Breast epithelium (tissue), 4 donors: Measurements from ENCODE around the gene RINT1. TPM values are rescaled to one million over a fixed set of nuclear protein-coding genes. Genes with fewer than 3 reads are reported as not detected.

Experiments used
- DNase-seq, 2 donors: peaks; one replicate each; pipeline ENCODE4 v3.0.0-alpha.2; 2019; ENCODE audit warnings: low spot score in 2 of 2
- H3K27ac ChIP-seq, 2 donors: fragments of 200-600 bp; sonication (generic) in 1 of 2; one replicate each; pipeline ENCODE4 v1.5.1; 2016 to 2019; ENCODE audit warnings: mild to moderate bottlenecking in 1 of 2
- H3K27me3 ChIP-seq, 2 donors: fragments of 200-600 bp; sonication (generic) in 1 of 2; one replicate each; pipeline versions ENCODE4 v1.5.1 to v1.6.0; 2017 to 2019; ENCODE audit warnings: control low read depth in 1 of 2, mild to moderate bottlenecking in 1 of 2
- H3K36me3 ChIP-seq: fragments of 200-600 bp; one replicate; pipeline ENCODE4 v1.5.1; 2019
- H3K4me1 ChIP-seq, 2 donors: fragments of 200-600 bp; sonication (generic); one replicate each; pipeline ENCODE4 v1.5.1; 2016 to 2019; ENCODE audit warnings: control low read depth in 1 of 2
- H3K4me3 ChIP-seq, 3 donors: fragments of 200-600 bp; sonication (generic); 1 replicate in 2 of 3; 2 replicates in 1 of 3; pipeline ENCODE4 v1.5.1; 2016 to 2019; ENCODE audit warnings: mild to moderate bottlenecking in 3 of 3, moderate library complexity in 2 of 3
- H3K9me3 ChIP-seq, 2 donors: fragments of 200-600 bp; sonication (generic) in 1 of 2; one replicate each; pipeline ENCODE4 v1.5.1; 2016 to 2019; ENCODE audit warnings: control low read depth in 1 of 2
- CTCF ChIP-seq, 3 donors: fragments of 450-650 bp; IDR thresholded peaks; one replicate each; pipeline ENCODE4 v1.5.1; 2016 to 2017; ENCODE audit warnings: antibody characterized with exemption in 3 of 3, mild to moderate bottlenecking in 3 of 3, moderate library complexity in 3 of 3
- POLR2A ChIP-seq: fragments of 450-650 bp; IDR thresholded peaks from one replicate; pipeline ENCODE4 v1.6.1; 2016; ENCODE audit warnings: antibody characterized with exemption, mild to moderate bottlenecking, moderate library complexity
- POLR2AphosphoS5 ChIP-seq, 3 donors: sonication (generic); formaldehyde crosslinking; IDR thresholded peaks; one replicate each; pipeline ENCODE4 v1.6.1; 2017; ENCODE audit warnings: antibody characterized with exemption in 3 of 3
- intact Hi-C: fragments of 100-400 bp; cut with DNase I; formaldehyde crosslinking; loops from one replicate; pipeline ENCODE4 v1.15.1; 2023; ENCODE audit warnings: low total_unique reads
- total RNA-seq, 3 donors: library from RNA; depleted of rRNA; stranded (reverse); fragments of >200 nt; gene quantifications; one replicate each; pipeline ENCODE4 v1.1.0, GENCODE V29; 2016

Gene RINT1
- total RNA-seq, 3 donors from 2014 or later, result 15.7 to 19.9 (median 17.7) TPM

GRCh38 chr7:105565190-105565589, 33.2 kb downstream of the RINT1 start:
- no peak overlapping the region for H3K4me3 ChIP-seq
- no peaks in the 10 kb centered on the region for H3K9me3 ChIP-seq
- no peaks in the 10 kb centered on the region for H3K27me3 ChIP-seq
- intact Hi-C loops, result no loop called here
- H3K36me3 ChIP-seq, result peaks cover 5% of the 10 kb centered on the region
- DNase-seq, result no peak
- TF ChIP-seq POLR2AphosphoS5 (IDR thresholded peaks at IDR 0.05) (no peak), POLR2A (no peak), CTCF (IDR thresholded peaks at IDR 0.05) (no peak)
- H3K4me1 ChIP-seq, result no peaks in the 10 kb centered on the region
- no peak overlapping the region for H3K27ac ChIP-seq

- DNase-seq, result no peak
- Histone ChIP-seq H3K4me3 (no peak overlapping the region), H3K9me3 (no peaks in the 10 kb centered on the region), H3K4me1 (no peaks in the 10 kb centered on the region), H3K27ac (no peak overlapping the region), H3K36me3 (peaks cover 5% of the 10 kb centered on the region), H3K27me3 (no peaks in the 10 kb centered on the region)
- TF ChIP-seq POLR2A (no peak), CTCF (IDR thresholded peaks at IDR 0.05) (no peak), POLR2AphosphoS5 (IDR thresholded peaks at IDR 0.05) (no peak)
- intact Hi-C loops, result no loop called here
Measured at GRCh38 chr7:105567024-105567423, 35.0 kb downstream of the RINT1 start.

- no peaks in the 10 kb centered on the region for H3K4me1 ChIP-seq
- intact Hi-C loops, result no loop called here
Measured at GRCh38 chr7:105567821-105568220, 35.8 kb downstream of the RINT1 start.

GRCh38 chr7:105571891-105572290, 39.9 kb downstream of the RINT1 start:
- Histone ChIP-seq H3K4me3 (no peak overlapping the region), H3K36me3 (no peaks in the 10 kb centered on the region), H3K27ac (no peak overlapping the region), H3K27me3 (no peaks in the 10 kb centered on the region), H3K4me1 (no peaks in the 10 kb centered on the region), H3K9me3 (no peaks in the 10 kb centered on the region)
- intact Hi-C loops, result no loop called here
- no peak for DNase-seq
- TF ChIP-seq CTCF (IDR thresholded peaks at IDR 0.05), result no peak
- TF ChIP-seq POLR2AphosphoS5 (IDR thresholded peaks at IDR 0.05), result no peak
- TF ChIP-seq POLR2A, result no peak

More at GRCh38 chr7:105567821-105568220, 35.8 kb downstream of the RINT1 start:
- H3K4me3 ChIP-seq, result no peak overlapping the region
- H3K27ac ChIP-seq, result no peak overlapping the region
- DNase-seq, result no peak
- peaks cover 5% of the 10 kb centered on the region for H3K36me3 ChIP-seq
- TF ChIP-seq CTCF (IDR thresholded peaks at IDR 0.05) (no peak), POLR2A (no peak), POLR2AphosphoS5 (IDR thresholded peaks at IDR 0.05) (no peak)
- H3K27me3 ChIP-seq, result no peaks in the 10 kb centered on the region
- H3K9me3 ChIP-seq, result no peaks in the 10 kb centered on the region

GRCh38 chr7:105577251-105577650, 45.2 kb downstream of the RINT1 start:
- Histone ChIP-seq H3K4me1 (no peaks in the 10 kb centered on the region), H3K4me3 (no peak overlapping the region), H3K9me3 (no peaks in the 10 kb centered on the region), H3K36me3 (no peaks in the 10 kb centered on the region), H3K27me3 (no peaks in the 10 kb centered on the region), H3K27ac (no peak overlapping the region)
- DNase-seq, result no peak
- intact Hi-C loops, result no loop called here
- TF ChIP-seq CTCF (IDR thresholded peaks at IDR 0.05) (no peak), POLR2A (no peak), POLR2AphosphoS5 (IDR thresholded peaks at IDR 0.05) (no peak)
